ENCODE results near the gene ZNF438.
"Not testable (repeated sequence)": the region's sequence is repeated elsewhere in the genome, so short reads cannot be mapped to it uniquely, and the experiment has no call there.

ZNF438 gene

GRCh38 chr10:31058795-31059703, 27.4 kb upstream of the ZNF438 start:
- CTCF ChIA-PET: no interaction called here
- no peak for DNase-seq (ENCODE audit: extremely low spot score)
- POLR2A ChIA-PET: interaction anchor here (1.4 kb wide), 1 partner anchor 27 kb away, joined by 4 read pairs; the partner anchor contains the start of gene ZNF438
- TF ChIP-seq SP1 (IDR thresholded peaks at IDR 0.05) (no peak), CTBP1 (IDR thresholded peaks at IDR 0.05; ENCODE audit: borderline replicate concordance) (no peak), ELF4 (IDR thresholded peaks at IDR 0.05) (no peak)

- CTCF ChIA-PET; POLR2A ChIA-PET; DNase-seq (ENCODE audit: extremely low spot score): not testable (repeated sequence)
Observed at GRCh38 chr10:31056678-31057077, 25.0 kb upstream of the ZNF438 start.

GRCh38 chr10:31055573-31056251, 24.0 kb upstream of the ZNF438 start:
- CTCF ChIA-PET: interaction anchor here (0.7 kb wide), 1 partner anchor 18 kb away, joined by 5 read pairs; no protein-coding TSS in a partner anchor
- POLR2A ChIA-PET: no interaction called here
- DNase-seq (ENCODE audit: extremely low spot score): no peak
- TF ChIP-seq TARDBP (IDR thresholded peaks at IDR 0.05) (no peak), HDGF (IDR thresholded peaks at IDR 0.05; ENCODE audit: borderline replicate concordance) (no peak), FOXA1 (IDR thresholded peaks at IDR 0.05) (no peak), ELF4 (IDR thresholded peaks at IDR 0.05) (no peak), LEF1 (IDR thresholded peaks at IDR 0.05; ENCODE audit: borderline replicate concordance) (no peak), CTBP1 (IDR thresholded peaks at IDR 0.05; ENCODE audit: borderline replicate concordance) (no peak), L3MBTL2 (conservative IDR thresholded peaks at IDR 0.05) (no peak), PKNOX1 (IDR thresholded peaks at IDR 0.05) (no peak)

- CTCF ChIA-PET: no interaction called here
- POLR2A ChIA-PET: no interaction called here
Observed at GRCh38 chr10:31051703-31052102, 20.0 kb upstream of the ZNF438 start.

GRCh38 chr10:31042670-31043069, 11.0 kb upstream of the ZNF438 start:
- ChIA-PET POLR2A (no interaction called here), CTCF (no interaction called here)
- DNase-seq (ENCODE audit: extremely low spot score): no peak
- TF ChIP-seq FOXK2 (IDR thresholded peaks at IDR 0.05): no peak
- TF ChIP-seq L3MBTL2 (conservative IDR thresholded peaks at IDR 0.05): no peak
- TF ChIP-seq SUZ12 (IDR thresholded peaks at IDR 0.05): no peak
- no peak for TF ChIP-seq PKNOX1 (IDR thresholded peaks at IDR 0.05)
- no peak for TF ChIP-seq LEF1 (IDR thresholded peaks at IDR 0.05; ENCODE audit: borderline replicate concordance)
- no peak for TF ChIP-seq ARNT (IDR thresholded peaks at IDR 0.05)
- TF ChIP-seq BHLHE40 (IDR thresholded peaks at IDR 0.05; ENCODE audit: borderline replicate concordance): no peak
- TF ChIP-seq FOXM1 (IDR thresholded peaks at IDR 0.05; ENCODE audit: borderline replicate concordance): no peak
- no peak for TF ChIP-seq TARDBP (IDR thresholded peaks at IDR 0.05)
- no peak for TF ChIP-seq ELF4 (IDR thresholded peaks at IDR 0.05)
- TF ChIP-seq FOXA1 (IDR thresholded peaks at IDR 0.05): no peak
- TF ChIP-seq ZNF384 (IDR thresholded peaks at IDR 0.05): no peak
- no peak for TF ChIP-seq CTBP1 (IDR thresholded peaks at IDR 0.05; ENCODE audit: borderline replicate concordance)
- no peak for TF ChIP-seq SP1 (IDR thresholded peaks at IDR 0.05)
- no peak for TF ChIP-seq NFRKB (IDR thresholded peaks at IDR 0.05)
- TF ChIP-seq HDGF (IDR thresholded peaks at IDR 0.05; ENCODE audit: borderline replicate concordance): no peak

More at GRCh38 chr10:31051703-31052102, 20.0 kb upstream of the ZNF438 start:
- no peak for TF ChIP-seq HDGF (IDR thresholded peaks at IDR 0.05; ENCODE audit: borderline replicate concordance)
- no peak for TF ChIP-seq ARNT (IDR thresholded peaks at IDR 0.05)
- no peak for TF ChIP-seq TARDBP (IDR thresholded peaks at IDR 0.05)
- TF ChIP-seq FOXA1 (IDR thresholded peaks at IDR 0.05): no peak
- no peak for TF ChIP-seq LEF1 (IDR thresholded peaks at IDR 0.05; ENCODE audit: borderline replicate concordance)
- no peak for TF ChIP-seq PKNOX1 (IDR thresholded peaks at IDR 0.05)
- TF ChIP-seq BHLHE40 (IDR thresholded peaks at IDR 0.05; ENCODE audit: borderline replicate concordance): no peak
- no peak for TF ChIP-seq ELF4 (IDR thresholded peaks at IDR 0.05)
- TF ChIP-seq ZNF384 (IDR thresholded peaks at IDR 0.05): no peak
- TF ChIP-seq SP1 (IDR thresholded peaks at IDR 0.05): no peak
- TF ChIP-seq FOXK2 (IDR thresholded peaks at IDR 0.05): no peak
- TF ChIP-seq CTBP1 (IDR thresholded peaks at IDR 0.05; ENCODE audit: borderline replicate concordance): no peak
- TF ChIP-seq L3MBTL2 (conservative IDR thresholded peaks at IDR 0.05): no peak
- no peak for TF ChIP-seq SUZ12 (IDR thresholded peaks at IDR 0.05)
- TF ChIP-seq NFRKB (IDR thresholded peaks at IDR 0.05): no peak
- TF ChIP-seq FOXM1 (IDR thresholded peaks at IDR 0.05; ENCODE audit: borderline replicate concordance): no peak
- no peak for DNase-seq (ENCODE audit: extremely low spot score)

GRCh38 chr10:31041011-31041410, 9.3 kb upstream of the ZNF438 start:
- TF ChIP-seq SUZ12 (IDR thresholded peaks at IDR 0.05) (no peak), FOXM1 (IDR thresholded peaks at IDR 0.05; ENCODE audit: borderline replicate concordance) (no peak), ELF4 (IDR thresholded peaks at IDR 0.05) (no peak), HDGF (IDR thresholded peaks at IDR 0.05; ENCODE audit: borderline replicate concordance) (no peak)
- DNase-seq (ENCODE audit: extremely low spot score): no peak
- ChIA-PET CTCF (no interaction called here), POLR2A (no interaction called here)

- POLR2A ChIA-PET; DNase-seq (ENCODE audit: extremely low spot score); CTCF ChIA-PET: not testable (repeated sequence)
Observed at GRCh38 chr10:31039006-31039405, 7.3 kb upstream of the ZNF438 start.
